Measurements from ENCODE around the gene GAS7. TPM values are rescaled to one million over a fixed set of nuclear protein-coding genes. Genes with fewer than 3 reads are reported as not detected.

GAS7 gene
- total and polyA plus RNA-seq, 9 donors = 7.1 to 48.0 (median 24.2) TPM

GRCh38 chr17:10178506-10178991 is 19.9 kb downstream of the GAS7 start:
- no peak overlapping the region for H3K4me3 ChIP-seq
- H3K4me1 ChIP-seq (ENCODE audit: insufficient read depth) = no peaks in the 10 kb centered on the region
- H3K9me3 ChIP-seq = no peaks in the 10 kb centered on the region
- no peaks in the 10 kb centered on the region for H3K27me3 ChIP-seq
- TF ChIP-seq POLR2A (IDR thresholded peaks at IDR 0.05) (no peak), CTCF (IDR thresholded peaks at IDR 0.05) (no peak), EP300 (IDR thresholded peaks at IDR 0.05) (no peak)
- WGBS, 3 donors = 57 to 65% (median 63%) methylated on average over 8 of the region's 8 CpGs
- no peak for DNase-seq
- intact Hi-C loops (cut with DNase I) = no loop called here
- no peaks in the 10 kb centered on the region for H3K36me3 ChIP-seq
- H3K27ac ChIP-seq = no peak overlapping the region

- Histone ChIP-seq H3K27ac (no peak overlapping the region), H3K36me3 (no peaks in the 10 kb centered on the region), H3K9me3 (no peaks in the 10 kb centered on the region), H3K27me3 (no peaks in the 10 kb centered on the region), H3K4me1 (ENCODE audit: insufficient read depth) (no peaks in the 10 kb centered on the region), H3K4me3 (no peak overlapping the region)
- WGBS, 3 donors = 60 to 72% (median 68%) methylated on average over 12 of the region's 12 CpGs
- TF ChIP-seq EP300 (IDR thresholded peaks at IDR 0.05) (no peak), CTCF (IDR thresholded peaks at IDR 0.05) (no peak), POLR2A (IDR thresholded peaks at IDR 0.05) (no peak)
- no peak for DNase-seq
- intact Hi-C loops (cut with DNase I) = no loop called here
Observed at GRCh38 chr17:10177913-10178505, 20.4 kb downstream of the GAS7 start.

GRCh38 chr17:10177131-10177912 is 21.1 kb downstream of the GAS7 start:
- Histone ChIP-seq H3K9me3 (no peaks in the 10 kb centered on the region), H3K27me3 (no peaks in the 10 kb centered on the region), H3K4me1 (ENCODE audit: insufficient read depth) (no peaks in the 10 kb centered on the region), H3K4me3 (no peak overlapping the region), H3K36me3 (no peaks in the 10 kb centered on the region), H3K27ac (no peak overlapping the region)
- 76 to 81% (median 78%) methylated on average over 6 of the region's 6 CpGs for WGBS, 3 donors
- intact Hi-C loops (cut with DNase I) = no loop called here
- no peak for DNase-seq
- TF ChIP-seq CTCF (IDR thresholded peaks at IDR 0.05) = no peak
- TF ChIP-seq POLR2A (IDR thresholded peaks at IDR 0.05) = no peak
- TF ChIP-seq EP300 (IDR thresholded peaks at IDR 0.05) = no peak

DNA sequence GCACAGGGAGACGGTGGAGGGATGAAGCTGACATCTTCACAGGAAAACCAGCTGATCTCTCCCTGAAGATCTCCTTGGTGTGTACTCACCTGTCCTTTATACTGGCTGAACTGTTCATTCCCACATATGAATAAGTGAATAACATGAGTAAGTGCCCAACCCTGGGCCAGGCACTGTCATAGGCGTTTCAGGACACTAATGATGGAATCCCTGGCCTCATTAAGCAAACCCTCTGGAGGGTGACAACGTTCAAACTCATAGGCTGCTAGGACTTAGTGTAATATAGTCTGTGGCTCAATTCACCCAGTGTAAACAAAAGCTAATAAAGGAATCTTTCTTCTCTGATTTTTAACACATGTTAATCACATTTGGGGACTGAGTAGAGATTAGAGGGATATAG is 24.5 kb downstream of the GAS7 start:
- intact Hi-C loops (cut with DNase I) = no loop called here
- TF ChIP-seq CTCF (IDR thresholded peaks at IDR 0.05) (no peak), POLR2A (IDR thresholded peaks at IDR 0.05) (no peak), EP300 (IDR thresholded peaks at IDR 0.05) (no peak)
- H3K36me3 ChIP-seq = no peaks in the 10 kb centered on the region
- no peak overlapping the region for H3K4me3 ChIP-seq
- no peaks in the 10 kb centered on the region for H3K27me3 ChIP-seq
- H3K9me3 ChIP-seq = no peaks in the 10 kb centered on the region
- 83 to 88% (median 84%) methylated on average over 3 of the region's 3 CpGs for WGBS, 3 donors
- DNase-seq = no peak
- peaks cover 3% of the 10 kb centered on the region for H3K4me1 ChIP-seq (ENCODE audit: insufficient read depth)
- H3K27ac ChIP-seq = no peak overlapping the region
